ENCODE data around the gene PKNOX2.

- TF ChIP-seq CTCF (IDR thresholded peaks at IDR 0.05; ENCODE audit: low read depth, low read length, poor library complexity, severe bottlenecking) (no peak), EZH2phosphoT487 (IDR thresholded peaks at IDR 0.05; ENCODE audit: borderline replicate concordance, low read length) (no peak)
Observed at GRCh38 chr11:125341676-125342075, 177.1 kb downstream of the PKNOX2 start.

All from DOHH2 (cell line).